WERI-Rb-1 (cell line): ENCODE measurements around the gene ATP10A.

ENCODE experiments used
- DNase-seq: peaks from one replicate; pipeline ENCODE4 v3.0.0-alpha.2; 2020
- H3K27ac ChIP-seq: fragments of 250-450 bp; sonication (Bioruptor Pico); 2 replicates; pipeline ENCODE4 v1.5.1; 2020; ENCODE audit warnings: mild to moderate bottlenecking, moderate library complexity
- H3K27me3 ChIP-seq: fragments of 250-450 bp; sonication (Bioruptor Pico); 2 replicates; pipeline ENCODE4 v1.5.1; 2021; ENCODE audit warnings: mild to moderate bottlenecking, low read depth, moderate library complexity; ENCODE audit not compliant: insufficient read depth, severe bottlenecking
- H3K36me3 ChIP-seq: fragments of 250-450 bp; sonication (Bioruptor Pico); 2 replicates; pipeline ENCODE4 v1.5.1; 2020; ENCODE audit warnings: mild to moderate bottlenecking, moderate library complexity
- H3K4me3 ChIP-seq: 2 replicates; pipeline ENCODE4 v1.5.1; 2011; ENCODE audit warnings: low read depth, mild to moderate bottlenecking, control low read depth, low read length
- H3K9me3 ChIP-seq: fragments of 250-450 bp; sonication (Bioruptor Pico); 2 replicates; pipeline ENCODE4 v1.5.1; 2021; ENCODE audit warnings: mild to moderate bottlenecking, moderate library complexity; ENCODE audit not compliant: severe bottlenecking
- TF ChIP-seq, protein P1 (sequence below): IDR thresholded peaks from 2 replicates; pipeline ENCODE4 v1.5.1; 2011; ENCODE audit warnings: low read depth, mild to moderate bottlenecking, control low read depth, inconsistent platforms, low read length

Gene ATP10A

DNA sequence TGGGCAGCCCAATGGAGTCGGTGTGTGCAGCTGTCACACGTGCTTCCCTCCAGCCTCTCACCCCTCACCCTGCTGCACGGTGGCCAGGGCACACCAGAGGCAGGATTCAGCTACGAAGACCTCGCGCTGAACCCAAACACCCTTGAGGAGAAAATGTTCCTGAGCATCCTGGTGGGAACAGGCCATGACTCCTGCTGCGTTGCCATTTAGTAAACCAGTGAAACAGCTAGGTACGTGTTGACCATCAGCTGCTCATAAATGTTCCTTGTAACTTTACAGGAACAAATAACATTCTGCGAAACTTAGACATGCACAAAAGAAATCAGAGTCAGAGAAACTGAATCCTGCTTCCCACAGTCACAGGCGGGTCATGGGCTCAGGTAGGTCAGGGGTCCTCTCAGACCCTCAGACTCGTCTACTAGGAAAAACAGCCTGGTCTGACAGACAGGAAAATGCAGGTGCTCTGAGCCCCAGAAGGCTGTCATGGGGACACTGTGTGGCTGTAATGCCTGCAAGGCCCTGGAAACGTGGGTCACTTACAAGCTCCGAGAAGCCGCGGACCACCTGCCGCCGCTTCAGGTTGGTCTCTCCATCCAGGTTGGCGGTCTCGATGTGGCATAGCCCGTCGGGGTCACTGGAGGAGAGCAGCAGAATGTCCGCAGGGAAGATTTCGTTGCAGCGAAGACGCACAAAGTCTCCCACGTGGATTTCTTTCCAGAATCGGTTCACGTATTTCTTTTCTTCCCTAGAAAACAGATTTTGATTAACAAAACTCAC, 82.5 kb downstream of the ATP10A start:
- Histone ChIP-seq H3K27me3 (no peaks in the 10 kb centered on the region), H3K27ac (no peak overlapping the region), H3K9me3 (no peaks in the 10 kb centered on the region), H3K4me3 (no peak overlapping the region), H3K36me3 (no peaks in the 10 kb centered on the region)
- TF ChIP-seq, protein P1, sequence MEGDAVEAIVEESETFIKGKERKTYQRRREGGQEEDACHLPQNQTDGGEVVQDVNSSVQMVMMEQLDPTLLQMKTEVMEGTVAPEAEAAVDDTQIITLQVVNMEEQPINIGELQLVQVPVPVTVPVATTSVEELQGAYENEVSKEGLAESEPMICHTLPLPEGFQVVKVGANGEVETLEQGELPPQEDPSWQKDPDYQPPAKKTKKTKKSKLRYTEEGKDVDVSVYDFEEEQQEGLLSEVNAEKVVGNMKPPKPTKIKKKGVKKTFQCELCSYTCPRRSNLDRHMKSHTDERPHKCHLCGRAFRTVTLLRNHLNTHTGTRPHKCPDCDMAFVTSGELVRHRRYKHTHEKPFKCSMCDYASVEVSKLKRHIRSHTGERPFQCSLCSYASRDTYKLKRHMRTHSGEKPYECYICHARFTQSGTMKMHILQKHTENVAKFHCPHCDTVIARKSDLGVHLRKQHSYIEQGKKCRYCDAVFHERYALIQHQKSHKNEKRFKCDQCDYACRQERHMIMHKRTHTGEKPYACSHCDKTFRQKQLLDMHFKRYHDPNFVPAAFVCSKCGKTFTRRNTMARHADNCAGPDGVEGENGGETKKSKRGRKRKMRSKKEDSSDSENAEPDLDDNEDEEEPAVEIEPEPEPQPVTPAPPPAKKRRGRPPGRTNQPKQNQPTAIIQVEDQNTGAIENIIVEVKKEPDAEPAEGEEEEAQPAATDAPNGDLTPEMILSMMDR, result no peak
- DNase-seq, result no peak

DNA sequence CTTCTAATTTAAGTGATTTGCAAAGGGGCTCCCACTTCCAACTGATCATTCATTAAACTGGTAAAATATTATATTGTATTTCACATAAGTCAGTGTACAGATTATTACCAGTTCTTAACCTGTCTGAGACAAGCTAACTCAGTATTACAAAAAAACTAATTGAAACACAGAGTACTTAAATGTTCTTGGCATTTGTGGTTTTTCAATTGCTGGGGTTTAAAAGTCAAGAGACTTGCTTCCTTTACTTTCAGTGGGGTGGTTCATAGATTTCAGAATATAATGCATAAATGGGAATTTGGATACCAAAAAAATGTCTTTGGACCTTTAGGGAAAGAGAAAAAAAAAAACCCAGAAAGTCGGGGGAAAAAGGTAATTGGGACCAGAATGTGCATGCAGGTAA, 85.0 kb downstream of the ATP10A start:
- DNase-seq, result no peak
- H3K36me3 ChIP-seq, result no peaks in the 10 kb centered on the region
- TF ChIP-seq, protein P1, result no peak
- no peaks in the 10 kb centered on the region for H3K27me3 ChIP-seq
- H3K9me3 ChIP-seq, result no peaks in the 10 kb centered on the region
- H3K4me3 ChIP-seq, result no peak overlapping the region
- H3K27ac ChIP-seq, result no peak overlapping the region

DNA sequence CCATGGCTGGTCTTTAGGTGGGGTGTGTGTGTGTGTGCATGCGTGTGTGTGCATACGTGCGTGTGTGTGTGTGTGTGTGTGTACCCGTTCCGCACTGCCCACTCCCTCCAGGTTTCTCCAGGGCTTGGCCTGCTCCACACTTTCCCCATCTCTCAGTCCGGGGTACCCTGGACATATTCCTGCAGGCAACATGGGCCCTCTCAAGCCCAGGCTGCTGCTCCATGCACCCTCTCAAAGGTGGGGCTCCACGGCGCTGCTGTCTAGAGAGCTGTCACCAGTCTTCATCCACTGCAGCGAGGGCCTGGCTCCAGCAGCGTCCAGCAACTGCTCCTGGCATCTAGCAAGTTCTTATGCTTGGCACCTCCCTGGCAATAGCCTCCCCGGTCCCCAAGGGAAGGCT, 86.1 kb downstream of the ATP10A start:
- Histone ChIP-seq H3K36me3 (no peaks in the 10 kb centered on the region), H3K27me3 (no peaks in the 10 kb centered on the region), H3K4me3 (no peak overlapping the region), H3K9me3 (no peaks in the 10 kb centered on the region), H3K27ac (no peak overlapping the region)
- TF ChIP-seq, protein P1, result no peak
- no peak for DNase-seq

DNA sequence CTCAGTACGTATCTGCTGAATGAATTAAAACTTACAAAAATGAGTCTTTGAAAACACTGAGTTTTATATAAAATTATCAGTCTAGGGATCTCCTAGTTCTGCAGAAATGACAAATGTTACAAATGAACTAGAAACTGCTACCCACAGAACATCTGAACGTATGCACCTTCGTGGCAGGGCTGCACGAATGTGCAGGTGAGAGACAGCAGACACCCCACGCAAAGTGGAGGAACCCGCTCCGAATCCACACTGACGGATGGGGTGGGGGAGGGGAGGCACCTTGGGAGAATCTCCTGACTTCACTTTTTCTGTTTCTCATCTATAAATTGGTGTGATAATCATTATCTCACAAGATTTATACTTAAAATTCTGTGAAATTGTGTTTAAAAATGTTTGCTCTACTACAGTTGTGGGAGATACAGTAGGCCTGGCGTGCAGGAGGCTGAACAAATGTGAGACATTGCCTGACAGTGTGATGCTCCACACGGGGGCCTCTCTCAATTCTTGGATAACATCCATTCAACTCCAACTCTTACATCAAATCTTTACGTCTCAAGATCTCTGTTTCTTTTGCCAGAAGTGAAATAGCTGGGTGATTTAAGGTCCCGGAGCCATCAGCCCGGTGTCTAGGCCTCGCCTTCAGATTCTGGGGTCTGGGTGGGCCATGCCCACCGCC, 86.9 kb downstream of the ATP10A start:
- no peak overlapping the region for H3K4me3 ChIP-seq
- H3K27ac ChIP-seq, result no peak overlapping the region
- H3K9me3 ChIP-seq, result no peaks in the 10 kb centered on the region
- no peaks in the 10 kb centered on the region for H3K36me3 ChIP-seq
- no peak for DNase-seq
- TF ChIP-seq, protein P1, result no peak
- H3K27me3 ChIP-seq, result no peaks in the 10 kb centered on the region

DNA sequence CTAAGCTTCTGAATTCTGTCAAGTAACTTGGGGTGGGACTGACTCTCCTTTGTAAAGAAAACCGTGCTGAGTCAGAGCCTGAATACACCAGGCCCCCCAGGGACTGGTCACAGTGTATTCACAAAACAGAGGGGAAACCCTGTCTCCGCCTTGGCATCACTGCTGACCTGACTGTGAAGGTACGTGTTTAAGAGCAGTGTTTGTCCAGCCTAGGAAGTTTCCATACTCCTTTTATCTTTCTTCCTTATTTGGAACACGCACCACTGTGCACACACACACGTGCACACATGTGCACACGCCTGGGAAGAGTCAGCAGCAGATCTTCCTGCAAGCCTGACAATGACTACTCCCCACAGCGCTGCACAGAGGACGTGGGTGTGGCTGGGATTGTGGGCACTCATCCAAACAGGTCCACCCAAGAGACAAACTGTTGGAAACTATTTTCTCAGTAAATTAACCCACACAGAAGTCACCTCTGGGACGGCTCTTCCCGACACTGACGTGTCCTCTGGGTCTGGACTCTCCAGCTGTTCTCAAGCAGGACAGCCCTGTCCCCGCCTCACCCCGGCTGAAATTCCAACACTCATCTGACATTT, 87.7 kb downstream of the ATP10A start:
- DNase-seq, result no peak
- H3K27me3 ChIP-seq, result no peaks in the 10 kb centered on the region
- H3K4me3 ChIP-seq, result no peak overlapping the region
- H3K27ac ChIP-seq, result no peak overlapping the region
- TF ChIP-seq, protein P1, result no peak
- H3K36me3 ChIP-seq, result no peaks in the 10 kb centered on the region
- no peaks in the 10 kb centered on the region for H3K9me3 ChIP-seq
